Neural cell (in vitro differentiated cells): ENCODE data around the gene EOMES.

Experiments used
- REST ChIP-seq: IDR thresholded peaks from 2 replicates; pipeline ENCODE4 v1.6.1; 2012; ENCODE audit warnings: borderline replicate concordance
- TAF1 ChIP-seq: IDR thresholded peaks from 2 replicates; pipeline ENCODE4 v1.6.1; 2012; ENCODE audit warnings: low read depth
- TF ChIP-seq, protein P1 (sequence below): fragments of 450-650 bp; IDR thresholded peaks from 2 replicates; pipeline ENCODE4 v1.5.1; 2014; ENCODE audit warnings: antibody characterized with exemption, mild to moderate bottlenecking, moderate library complexity; ENCODE audit not compliant: poor library complexity, severe bottlenecking

DNA sequence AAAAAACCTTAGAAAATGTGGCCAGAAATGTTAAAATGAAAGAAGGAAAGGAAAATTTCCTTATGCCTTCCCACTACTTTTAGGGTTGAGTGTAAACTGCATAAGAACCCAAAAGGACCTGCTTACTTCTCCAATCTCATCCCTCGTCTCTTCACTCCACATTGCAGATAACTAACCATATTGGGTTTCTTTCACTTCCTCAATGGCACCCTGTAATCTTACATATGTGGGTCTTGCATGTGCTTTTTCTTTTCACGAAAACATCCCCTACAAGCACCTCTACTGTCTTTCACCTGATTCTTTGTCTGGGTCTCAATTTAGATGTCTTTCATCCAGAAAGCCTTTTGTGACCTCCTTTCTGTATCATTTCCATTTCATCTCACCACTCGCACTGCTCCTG, 23.1 kb downstream of the EOMES start:
- TF ChIP-seq, protein P1, sequence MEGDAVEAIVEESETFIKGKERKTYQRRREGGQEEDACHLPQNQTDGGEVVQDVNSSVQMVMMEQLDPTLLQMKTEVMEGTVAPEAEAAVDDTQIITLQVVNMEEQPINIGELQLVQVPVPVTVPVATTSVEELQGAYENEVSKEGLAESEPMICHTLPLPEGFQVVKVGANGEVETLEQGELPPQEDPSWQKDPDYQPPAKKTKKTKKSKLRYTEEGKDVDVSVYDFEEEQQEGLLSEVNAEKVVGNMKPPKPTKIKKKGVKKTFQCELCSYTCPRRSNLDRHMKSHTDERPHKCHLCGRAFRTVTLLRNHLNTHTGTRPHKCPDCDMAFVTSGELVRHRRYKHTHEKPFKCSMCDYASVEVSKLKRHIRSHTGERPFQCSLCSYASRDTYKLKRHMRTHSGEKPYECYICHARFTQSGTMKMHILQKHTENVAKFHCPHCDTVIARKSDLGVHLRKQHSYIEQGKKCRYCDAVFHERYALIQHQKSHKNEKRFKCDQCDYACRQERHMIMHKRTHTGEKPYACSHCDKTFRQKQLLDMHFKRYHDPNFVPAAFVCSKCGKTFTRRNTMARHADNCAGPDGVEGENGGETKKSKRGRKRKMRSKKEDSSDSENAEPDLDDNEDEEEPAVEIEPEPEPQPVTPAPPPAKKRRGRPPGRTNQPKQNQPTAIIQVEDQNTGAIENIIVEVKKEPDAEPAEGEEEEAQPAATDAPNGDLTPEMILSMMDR = no peak
- TF ChIP-seq TAF1 (no peak), REST (no peak)
